ENCODE data around the gene LRP2.

The LRP2 gene

DNA sequence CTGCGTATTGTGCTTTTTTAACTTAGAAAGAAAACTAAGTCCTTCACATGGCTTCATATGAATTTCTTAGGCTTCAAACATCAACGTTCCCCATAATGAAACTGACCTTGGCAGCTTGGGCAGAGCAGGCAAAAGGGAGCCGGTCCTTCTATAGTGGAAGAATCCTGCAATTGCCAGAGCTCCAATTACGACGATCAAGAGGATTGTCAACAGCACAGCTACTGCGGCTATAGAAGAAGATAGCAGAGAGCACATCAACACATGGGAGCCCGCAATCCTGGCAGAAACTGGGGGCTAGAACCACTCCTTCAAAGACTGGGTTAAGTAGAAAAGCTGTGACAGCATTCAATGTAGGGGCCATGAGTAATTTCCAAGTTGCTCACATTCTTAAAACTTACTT lies 223.2 kb downstream of the LRP2 start:
- ChIA-PET CTCF (interaction anchor here (0.5 to 3.5 kb wide), 9 partner anchors 12 to 281 kb away, joined by 3 to 29 read pairs (median 4); no protein-coding TSS in a partner anchor), POLR2A (no interaction called here)
- TF ChIP-seq BCL11B (tag by site-specific recombination; IDR thresholded peaks at IDR 0.05; ENCODE audit: low read depth) = no peak
- TF ChIP-seq RBAK (tag by site-specific recombination; IDR thresholded peaks at IDR 0.05) = no peak
- TF ChIP-seq ZNF366 (tag by site-specific recombination; conservative IDR thresholded peaks at IDR 0.05) = no peak
- TF ChIP-seq, protein P1, sequence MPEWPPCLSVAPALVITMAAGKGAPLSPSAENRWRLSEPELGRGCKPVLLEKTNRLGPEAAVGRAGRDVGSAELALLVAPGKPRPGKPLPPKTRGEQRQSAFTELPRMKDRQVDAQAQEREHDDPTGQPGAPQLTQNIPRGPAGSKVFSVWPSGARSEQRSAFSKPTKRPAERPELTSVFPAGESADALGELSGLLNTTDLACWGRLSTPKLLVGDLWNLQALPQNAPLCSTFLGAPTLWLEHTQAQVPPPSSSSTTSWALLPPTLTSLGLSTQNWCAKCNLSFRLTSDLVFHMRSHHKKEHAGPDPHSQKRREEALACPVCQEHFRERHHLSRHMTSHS (tag by site-specific recombination; IDR thresholded peaks at IDR 0.05) = no peak
- no peak for TF ChIP-seq ZNF26 (tag by site-specific recombination; IDR thresholded peaks at IDR 0.05)
- no peak for TF ChIP-seq ZNF561 (tag by site-specific recombination; IDR thresholded peaks at IDR 0.05; ENCODE audit: borderline replicate concordance)

GRCh38 chr2:169137924-169138323 lies 224.4 kb downstream of the LRP2 start:
- CTCF ChIA-PET = interaction anchor here (0.9 to 3.5 kb wide), 6 partner anchors 12 to 173 kb away, joined by 3 to 29 read pairs (median 4); no protein-coding TSS in a partner anchor
- TF ChIP-seq ZNF140 (tag by site-specific recombination; IDR thresholded peaks at IDR 0.05) (no peak), WT1 (tag by site-specific recombination; IDR thresholded peaks at IDR 0.05) (no peak), ZNF202 (tag by site-specific recombination; IDR thresholded peaks at IDR 0.05; ENCODE audit: borderline replicate concordance) (no peak), ZSCAN16 (tag by site-specific recombination; IDR thresholded peaks at IDR 0.05) (no peak), SCRT1 (tag by site-specific recombination; IDR thresholded peaks at IDR 0.05; ENCODE audit: borderline replicate concordance) (no peak), ZNF132 (tag by site-specific recombination; IDR thresholded peaks at IDR 0.05; ENCODE audit: borderline replicate concordance) (no peak), OSR2 (tag by site-specific recombination; IDR thresholded peaks at IDR 0.05) (no peak), ZIC2 (tag by site-specific recombination; IDR thresholded peaks at IDR 0.05) (no peak), CTCF (tag by site-specific recombination; IDR thresholded peaks at IDR 0.05) (no peak), MEIS1 (CRISPR knock-in tag; IDR thresholded peaks at IDR 0.05; ENCODE audit: borderline replicate concordance) (no peak), ZFP41 (tag by site-specific recombination; IDR thresholded peaks at IDR 0.05; ENCODE audit: borderline replicate concordance) (no peak), KLF1 (tag by site-specific recombination; IDR thresholded peaks at IDR 0.05) (no peak), ZFHX2 (tag by site-specific recombination; conservative IDR thresholded peaks at IDR 0.05) (no peak), ZNF223 (tag by site-specific recombination; IDR thresholded peaks at IDR 0.05) (no peak), TRIM28 (IDR thresholded peaks at IDR 0.05; ENCODE audit: borderline replicate concordance, low read length) (no peak)
- POLR2A ChIA-PET = no interaction called here

More for the DNA sequence above, 223.2 kb downstream of the LRP2 start:
- Histone ChIP-seq H3K4me3 (ENCODE audit: low read depth, low read length) (no peak overlapping the region), H3K4me1 (ENCODE audit: control insufficient read depth, insufficient read depth, low read length) (no peaks in the 10 kb centered on the region), H3K36me3 (ENCODE audit: control insufficient read depth in 2 of 2, insufficient read depth in 1 of 2, low read length in 2 of 2) (peaks cover 0 to 24% of the 10 kb centered on the region in 2 experiments; a peak in 1 of 3 replicates), H3K27ac (ENCODE audit: extremely low read depth, low read depth, low read length) (no peak overlapping the region), H3K9me3 (ENCODE audit: control insufficient read depth, insufficient read depth, low read depth, low read length) (no peaks in the 10 kb centered on the region)

More at GRCh38 chr2:169137924-169138323, 224.4 kb downstream of the LRP2 start:
- no peak overlapping the region for H3K27ac ChIP-seq (ENCODE audit: extremely low read depth, low read depth, low read length)
- no peaks in the 10 kb centered on the region for H3K4me1 ChIP-seq (ENCODE audit: control insufficient read depth, insufficient read depth, low read length)
- no peak overlapping the region for H3K4me3 ChIP-seq (ENCODE audit: low read depth, low read length)
- peaks cover 0 to 24% of the 10 kb centered on the region in 2 experiments; a peak in 1 of 3 replicates for H3K36me3 ChIP-seq (ENCODE audit: control insufficient read depth in 2 of 2, insufficient read depth in 1 of 2, low read length in 2 of 2)
- no peaks in the 10 kb centered on the region for H3K9me3 ChIP-seq (ENCODE audit: control insufficient read depth, insufficient read depth, low read depth, low read length)

All from HEK293 (cell line).